Spleen (tissue), 11 donors: ENCODE measurements around the gene SLC44A1. TPM values are rescaled to one million over a fixed set of nuclear protein-coding genes. Genes with fewer than 3 reads are reported as not detected.

Experiments
- DNase-seq: peaks from one replicate; pipeline ENCODE4 v3.0.0-alpha.2; 2020
- H3K27ac ChIP-seq, 8 donors: fragments of 200-600 bp; sonication (generic) in 7 of 8; 1 replicate in 4 of 8; 2 replicates in 4 of 8; pipeline versions ENCODE4 v1.5.0 to v1.8.0; 2016 to 2021; ENCODE audit warnings: inconsistent platforms in 4 of 8, mild to moderate bottlenecking in 4 of 8, moderate library complexity in 1 of 8
- H3K27me3 ChIP-seq, 7 donors: fragments of 200-600 bp; sonication (generic) in 6 of 7; replicated peaks in 1 of 7; 1 replicate in 4 of 7; 2 replicates in 3 of 7; pipeline versions ENCODE4 v1.5.0 to v1.8.0; 2016 to 2021; ENCODE audit warnings: inconsistent platforms in 3 of 7, mild to moderate bottlenecking in 1 of 7
- H3K36me3 ChIP-seq, 6 donors: fragments of 200-600 bp; sonication (generic) in 5 of 6; 1 replicate in 4 of 6; 2 replicates in 2 of 6; pipeline versions ENCODE4 v1.5.0 to v1.8.0; 2016 to 2021; ENCODE audit warnings: inconsistent platforms in 2 of 6
- H3K4me1 ChIP-seq, 6 donors: fragments of 200-600 bp; sonication (generic) in 5 of 6; 1 replicate in 3 of 6; 2 replicates in 3 of 6; pipeline versions ENCODE4 v1.5.0 to v1.8.0; 2016 to 2021; ENCODE audit warnings: inconsistent platforms in 3 of 6
- H3K4me3 ChIP-seq, 8 donors: fragments of 200-600 bp; sonication (generic) in 7 of 8; 1 replicate in 4 of 8; 2 replicates in 4 of 8; pipeline versions ENCODE4 v1.5.0 to v1.8.0; 2016 to 2021; ENCODE audit warnings: inconsistent platforms in 4 of 8, mild to moderate bottlenecking in 4 of 8, moderate library complexity in 2 of 8
- H3K9me3 ChIP-seq, 8 donors: fragments of 200-600 bp; sonication (generic) in 7 of 8; 1 replicate in 4 of 8; 2 replicates in 4 of 8; pipeline versions ENCODE4 v1.5.0 to v1.8.0; 2016 to 2021; ENCODE audit warnings: inconsistent platforms in 4 of 8
- POLR2A ChIP-seq, 3 donors: fragments of 450-650 bp; IDR thresholded peaks; one replicate each; pipeline ENCODE4 v1.5.1; 2017; ENCODE audit warnings: antibody characterized with exemption in 3 of 3, mild to moderate bottlenecking in 1 of 3
- POLR2AphosphoS5 ChIP-seq, 3 donors: sonication (generic); formaldehyde crosslinking; IDR thresholded peaks; one replicate each; pipeline ENCODE4 v1.5.1; 2017; ENCODE audit warnings: antibody characterized with exemption in 3 of 3
- WGBS, 5 donors: extraction: QIAGEN DNeasy Blood & Tissue Kit in 3 of 5; methylation state at CpG; one replicate each; pipeline versions ENCODE4 v1.1.5 to v1.1.7; 2013 to 2018; 5-methylcytosine and 5-hydroxymethylcytosine counted together
- intact Hi-C: fragments of 100-400 bp; cut with DNase I; formaldehyde crosslinking; loops from one replicate; pipeline ENCODE4 v1.15.0; 2023; ENCODE audit warnings: low total_unique reads
- polyA plus RNA-seq, 3 donors: library from polyadenylated mRNA; stranded (reverse); fragments of 200-250 nt; gene quantifications; one replicate each; pipeline ENCODE4 v1.2.1, GENCODE V29; 2013
- total RNA-seq, 7 donors: library from RNA; depleted of rRNA in 3 of 7; stranded (reverse); fragments of >200 nt in 3 of 7; fragmentation: NEBNext Ultra II Directional in 4 of 7; extraction: Animal tissue kit (Norgen Biotek cat#: 25700) in 4 of 7; gene quantifications; one replicate each; pipeline versions ENCODE4 v1.1.0 to v1.2.1, GENCODE V29; 2016 to 2021
- TF ChIP-seq, protein P1 (sequence below), 11 experiments: fragments of 200-600 bp in 7 of 11; fragments of 450-650 bp in 4 of 11; sonication (generic) in 4 of 11; IDR thresholded peaks in 8 of 11; conservative IDR thresholded peaks in 3 of 11; 1 replicate in 7 of 11; 2 replicates in 4 of 11; pipeline versions ENCODE4 v1.4.0 to v1.8.0; 2016 to 2021; ENCODE audit warnings: antibody characterized with exemption in 11 of 11, inconsistent platforms in 4 of 11, mild to moderate bottlenecking in 1 of 11
- donor health status: healthy with polysubstance abuse.
- donor health status: DM: no; HTN: no; CAD: no; lungs with moderate emphysema.
- donor health status: DM: no; HTN: no; CAD: no.
- donor health status: Bipolar disorder and iron deficiency.
- donor health status: healthy.
- donor health status: DM: no; HTN: no; CAD: no.
- donor health status: DM: yes; HTN: yes; CAD: no.

SLC44A1 gene
- total and polyA plus RNA-seq, 10 donors, result 3.1 to 27.5 (median 21.9) TPM

DNA sequence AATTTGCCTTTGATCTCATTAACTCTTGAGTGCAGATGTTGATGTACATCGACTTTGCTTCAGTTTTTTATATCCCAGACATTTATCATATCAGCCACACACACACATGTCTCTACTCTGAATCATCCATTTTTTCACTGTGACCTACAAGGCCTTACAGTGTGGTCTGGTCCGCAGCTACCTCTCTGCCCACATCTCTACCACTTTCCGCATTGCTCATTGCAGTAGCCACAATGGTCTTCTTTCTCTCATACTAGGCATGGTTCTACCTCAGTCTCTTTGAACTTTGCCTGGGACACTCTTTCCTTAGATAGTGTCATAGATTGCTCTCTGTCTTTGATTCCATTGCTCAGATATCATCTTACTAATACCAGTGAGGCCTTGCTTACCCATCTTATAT lies 115.4 kb downstream of the SLC44A1 start:
- peaks cover 0 to 67% (median 10%) of the 10 kb centered on the region in 6 donors for H3K36me3 ChIP-seq
- TF ChIP-seq, protein P1, sequence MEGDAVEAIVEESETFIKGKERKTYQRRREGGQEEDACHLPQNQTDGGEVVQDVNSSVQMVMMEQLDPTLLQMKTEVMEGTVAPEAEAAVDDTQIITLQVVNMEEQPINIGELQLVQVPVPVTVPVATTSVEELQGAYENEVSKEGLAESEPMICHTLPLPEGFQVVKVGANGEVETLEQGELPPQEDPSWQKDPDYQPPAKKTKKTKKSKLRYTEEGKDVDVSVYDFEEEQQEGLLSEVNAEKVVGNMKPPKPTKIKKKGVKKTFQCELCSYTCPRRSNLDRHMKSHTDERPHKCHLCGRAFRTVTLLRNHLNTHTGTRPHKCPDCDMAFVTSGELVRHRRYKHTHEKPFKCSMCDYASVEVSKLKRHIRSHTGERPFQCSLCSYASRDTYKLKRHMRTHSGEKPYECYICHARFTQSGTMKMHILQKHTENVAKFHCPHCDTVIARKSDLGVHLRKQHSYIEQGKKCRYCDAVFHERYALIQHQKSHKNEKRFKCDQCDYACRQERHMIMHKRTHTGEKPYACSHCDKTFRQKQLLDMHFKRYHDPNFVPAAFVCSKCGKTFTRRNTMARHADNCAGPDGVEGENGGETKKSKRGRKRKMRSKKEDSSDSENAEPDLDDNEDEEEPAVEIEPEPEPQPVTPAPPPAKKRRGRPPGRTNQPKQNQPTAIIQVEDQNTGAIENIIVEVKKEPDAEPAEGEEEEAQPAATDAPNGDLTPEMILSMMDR (IDR thresholded peaks at IDR 0.05 in 8 of 11, conservative IDR thresholded peaks at IDR 0.05 in 3 of 11), result no peak
- TF ChIP-seq POLR2AphosphoS5 (IDR thresholded peaks at IDR 0.05), result no peak
- no peak for TF ChIP-seq POLR2A (IDR thresholded peaks at IDR 0.05)
- intact Hi-C loops, result no loop called here
- H3K27ac ChIP-seq, result no peak overlapping the region
- no peaks in the 10 kb centered on the region for H3K27me3 ChIP-seq
- no peak for DNase-seq
- no peaks in the 10 kb centered on the region for H3K9me3 ChIP-seq
- H3K4me3 ChIP-seq, result no peak overlapping the region
- WGBS, 5 donors, result 83 to 90% (median 84%) methylated on average over 3 of the region's 3 CpGs
- H3K4me1 ChIP-seq, result no peaks in the 10 kb centered on the region

DNA sequence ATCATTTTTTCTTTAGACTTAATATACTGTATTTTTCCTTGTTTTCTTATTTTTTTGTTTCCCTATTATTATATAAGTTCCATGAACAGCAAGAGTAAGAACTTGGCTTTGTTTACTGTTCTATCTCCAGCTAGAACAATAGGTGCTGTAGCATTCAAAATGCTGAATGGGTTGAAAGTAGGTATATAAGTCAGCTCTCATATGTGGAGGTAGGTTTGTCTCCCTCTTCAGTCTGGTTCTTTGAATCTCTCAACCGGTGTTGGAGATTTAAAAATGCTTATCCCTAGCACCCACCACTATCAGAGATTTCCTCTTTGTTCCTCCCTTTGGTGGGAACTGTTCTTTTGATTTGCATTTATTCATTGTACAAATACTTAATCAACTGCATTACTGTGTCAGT lies 115.9 kb downstream of the SLC44A1 start:
- Histone ChIP-seq H3K27me3 (no peaks in the 10 kb centered on the region), H3K27ac (no peak overlapping the region), H3K9me3 (no peaks in the 10 kb centered on the region), H3K4me3 (no peak overlapping the region), H3K4me1 (no peaks in the 10 kb centered on the region), H3K36me3 (peaks cover 0 to 71% (median 10%) of the 10 kb centered on the region in 6 donors)
- intact Hi-C loops, result no loop called here
- no peak for DNase-seq
- 87 to 97% (median 91%) methylated on average over 1 of the region's 1 CpG for WGBS, 5 donors
- TF ChIP-seq, protein P1 (IDR thresholded peaks at IDR 0.05 in 8 of 11, conservative IDR thresholded peaks at IDR 0.05 in 3 of 11), result no peak
- TF ChIP-seq POLR2AphosphoS5 (IDR thresholded peaks at IDR 0.05) (no peak), POLR2A (IDR thresholded peaks at IDR 0.05) (no peak)

DNA sequence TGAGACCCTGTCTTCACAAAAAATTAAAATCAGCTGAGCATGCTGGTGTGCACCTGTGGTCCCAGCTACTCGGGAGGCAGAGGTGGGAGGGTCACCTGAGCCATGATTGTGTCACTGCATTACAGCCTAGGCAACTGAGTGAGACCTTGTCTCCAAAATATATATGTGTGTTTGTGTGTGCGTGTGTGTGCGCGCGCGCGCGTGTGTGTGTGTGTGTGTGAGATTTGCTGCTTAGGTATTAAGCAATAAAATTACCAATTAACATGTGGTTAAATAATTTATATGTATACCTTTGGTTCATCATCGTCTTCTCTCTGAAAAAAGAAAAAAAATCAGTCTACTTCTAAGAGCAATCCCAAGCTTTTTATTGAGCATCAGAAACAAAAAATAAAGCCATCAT lies 117.4 kb downstream of the SLC44A1 start:
- Histone ChIP-seq H3K9me3 (no peaks in the 10 kb centered on the region), H3K27me3 (no peaks in the 10 kb centered on the region), H3K36me3 (peaks cover 0 to 83% (median 10%) of the 10 kb centered on the region in 6 donors), H3K4me1 (no peaks in the 10 kb centered on the region), H3K4me3 (no peak overlapping the region), H3K27ac (no peak overlapping the region)
- no peak for DNase-seq
- TF ChIP-seq POLR2AphosphoS5 (IDR thresholded peaks at IDR 0.05), result no peak
- TF ChIP-seq POLR2A (IDR thresholded peaks at IDR 0.05), result no peak
- intact Hi-C loops, result no loop called here
- 80 to 98% (median 96%) methylated on average over 9 of the region's 9 CpGs for WGBS, 5 donors

DNA sequence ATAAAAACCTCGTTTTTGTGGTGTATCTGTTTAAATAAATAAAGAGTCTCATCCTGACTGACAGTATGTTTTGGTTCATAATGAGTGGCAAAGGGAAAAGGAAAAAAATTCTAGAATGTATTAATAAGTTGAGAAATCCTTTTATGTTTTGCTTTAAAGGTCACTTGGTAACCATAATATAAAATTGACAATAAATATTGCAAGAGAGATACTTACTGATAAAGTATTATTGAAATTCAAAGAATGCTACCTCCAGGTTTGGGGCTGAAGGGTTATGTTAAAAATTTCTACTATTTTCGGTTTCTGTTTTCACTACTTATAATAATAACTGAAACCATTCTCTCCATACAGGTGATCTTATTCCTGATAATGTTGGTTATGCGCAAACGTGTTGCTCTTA lies 118.0 kb downstream of the SLC44A1 start:
- no peak for DNase-seq
- Histone ChIP-seq H3K27me3 (no peaks in the 10 kb centered on the region), H3K4me3 (no peak overlapping the region), H3K36me3 (peaks cover 0 to 84% (median 10%) of the 10 kb centered on the region in 6 donors), H3K4me1 (no peaks in the 10 kb centered on the region), H3K27ac (no peak overlapping the region), H3K9me3 (no peaks in the 10 kb centered on the region)
- WGBS, 5 donors, result 82 to 94% (median 87%) methylated on average over 4 of the region's 4 CpGs
- TF ChIP-seq, protein P1 (IDR thresholded peaks at IDR 0.05 in 8 of 11, conservative IDR thresholded peaks at IDR 0.05 in 3 of 11), result no peak
- TF ChIP-seq POLR2AphosphoS5 (IDR thresholded peaks at IDR 0.05) (no peak), POLR2A (IDR thresholded peaks at IDR 0.05) (no peak)
- intact Hi-C loops, result no loop called here

DNA sequence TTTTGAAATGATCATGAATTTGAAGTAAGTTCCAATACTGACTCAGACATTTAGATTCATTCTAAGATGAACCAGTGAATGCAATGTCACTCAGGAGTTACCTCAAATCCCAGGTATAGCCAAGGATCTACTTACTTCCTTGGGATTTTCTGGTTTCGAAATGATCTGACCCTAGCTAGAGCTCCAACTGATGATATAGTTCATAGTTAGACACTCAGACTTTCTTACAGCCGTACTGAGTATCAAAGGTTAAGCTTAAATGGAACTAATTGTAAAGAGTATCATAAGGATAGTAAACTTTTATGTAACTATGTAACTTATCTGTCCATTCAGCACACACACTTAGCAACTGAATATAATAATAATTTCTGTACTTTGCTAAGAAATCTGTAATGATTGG lies 119.4 kb downstream of the SLC44A1 start:
- Histone ChIP-seq H3K4me3 (no peak overlapping the region), H3K36me3 (peaks cover 0 to 88% (median 12%) of the 10 kb centered on the region in 6 donors), H3K9me3 (no peaks in the 10 kb centered on the region), H3K27ac (no peak overlapping the region), H3K27me3 (no peaks in the 10 kb centered on the region), H3K4me1 (no peaks in the 10 kb centered on the region)
- TF ChIP-seq, protein P1 (IDR thresholded peaks at IDR 0.05 in 8 of 11, conservative IDR thresholded peaks at IDR 0.05 in 3 of 11), result no peak
- TF ChIP-seq POLR2AphosphoS5 (IDR thresholded peaks at IDR 0.05) (no peak), POLR2A (IDR thresholded peaks at IDR 0.05) (no peak)
- WGBS, 5 donors, result 95 to 100% (median 97%) methylated on average over 2 of the region's 2 CpGs
- DNase-seq, result no peak
- intact Hi-C loops, result no loop called here
